ENCODE measurements around the gene BPHL.

GRCh38 chr6:3109761-3110160 is 8.8 kb upstream of the BPHL start:
- TF ChIP-seq CTCF (IDR thresholded peaks at IDR 0.05 in 2 of 3, conservative IDR thresholded peaks at IDR 0.05 in 1 of 3; ENCODE audit: control insufficient read depth in 2 of 3, extremely low read depth in 1 of 3, insufficient read depth in 1 of 3, low read depth in 3 of 3, low read length in 3 of 3) (no peak), POLR2A (IDR thresholded peaks at IDR 0.05; ENCODE audit: low read depth, low read length) (no peak), MEF2A (IDR thresholded peaks at IDR 0.05; ENCODE audit: insufficient read depth, low read depth, low read length) (no peak), ZBTB33 (IDR thresholded peaks at IDR 0.05) (no peak), JUND (IDR thresholded peaks at IDR 0.05; ENCODE audit: low read depth, low read length) (no peak), SIX5 (IDR thresholded peaks at IDR 0.05; ENCODE audit: low read depth, low read length, severe bottlenecking) (no peak), ZZZ3 (IDR thresholded peaks at IDR 0.05; ENCODE audit: control insufficient read depth, insufficient read length, low read depth) (no peak), RELA (IDR thresholded peaks at IDR 0.05; ENCODE audit: borderline replicate concordance, partially characterized antibody) (no peak), TAF1 (IDR thresholded peaks at IDR 0.05; ENCODE audit: borderline replicate concordance, low read depth, low read length) (no peak), NRF1 (conservative IDR thresholded peaks at IDR 0.05; ENCODE audit: low read depth, low read length) (no peak), EZH2 (IDR thresholded peaks at IDR 0.05; ENCODE audit: borderline replicate concordance, control insufficient read depth, low read depth, low read length) (no peak), RFX5 (IDR thresholded peaks at IDR 0.05; ENCODE audit: low read depth, low read length) (no peak), ZSCAN29 (IDR thresholded peaks at IDR 0.05) (no peak)
